Testis (tissue), 3 donors: ENCODE data around the gene CKS2. TPM values are rescaled to one million over a fixed set of nuclear protein-coding genes. Genes with fewer than 3 reads are reported as not detected.

Experiments
- DNase-seq: peaks from one replicate; pipeline ENCODE4 v3.0.0-alpha.2; 2019
- H3K27ac ChIP-seq, 2 donors: fragments of 200-600 bp; sonication (generic); one replicate each; pipeline ENCODE4 v1.5.1; 2019
- H3K27me3 ChIP-seq: fragments of 200-600 bp; sonication (generic); one replicate; pipeline ENCODE4 v1.5.1; 2019
- H3K36me3 ChIP-seq: fragments of 200-600 bp; sonication (generic); one replicate; pipeline ENCODE4 v1.5.1; 2017; ENCODE audit warnings: low read depth; ENCODE audit errors: missing control alignments
- H3K4me1 ChIP-seq: fragments of 200-600 bp; sonication (generic); one replicate; pipeline ENCODE4 v1.5.1; 2019
- H3K4me3 ChIP-seq, 2 donors: fragments of 200-600 bp; sonication (generic); one replicate each; pipeline ENCODE4 v1.5.1; 2017 to 2019
- H3K9me3 ChIP-seq: fragments of 200-600 bp; sonication (generic); one replicate; pipeline ENCODE4 v1.5.1; 2017
- CTCF ChIP-seq, 3 experiments: fragments of 450-650 bp in 2 of 3; fragments of 200-600 bp in 1 of 3; sonication (generic) in 1 of 3; IDR thresholded peaks; one replicate each; pipeline ENCODE4 v1.5.1; 2016 to 2019; ENCODE audit warnings: antibody characterized with exemption in 3 of 3, mild to moderate bottlenecking in 2 of 3, moderate library complexity in 1 of 3
- POLR2A ChIP-seq: fragments of 450-650 bp; IDR thresholded peaks from one replicate; pipeline ENCODE4 v1.6.1; 2017; ENCODE audit warnings: antibody characterized with exemption, mild to moderate bottlenecking, moderate library complexity
- WGBS, 2 donors: methylation state at CpG; one replicate each; pipeline ENCODE4 v1.1.5; 2018; 5-methylcytosine and 5-hydroxymethylcytosine counted together
- intact Hi-C: fragments of 100-400 bp; cut with DNase I; formaldehyde crosslinking; loops from one replicate; pipeline ENCODE4 v1.15.1; 2023; ENCODE audit warnings: low total_unique reads
- polyA plus RNA-seq: library from polyadenylated mRNA; stranded (reverse); fragments of 350-450 nt; fragmentation: Illumina TruSeq; extraction: RNeasy Lipid Tissue Mini Kit (QIAGEN cat#74804); gene quantifications from one replicate; pipeline ENCODE4 v1.2.3, GENCODE V29; 2014; ENCODE audit warnings: low read depth, low replicate concordance; ENCODE audit not compliant: insufficient read depth
- total RNA-seq, 2 donors: library from RNA; depleted of rRNA; stranded (reverse); fragments of >200 nt; gene quantifications; one replicate each; pipeline ENCODE4 v1.2.3, GENCODE V29; 2016

Gene CKS2
- total and polyA plus RNA-seq, 3 donors from 2014 or later = 200 to 415 (median 222) TPM

GRCh38 chr9:89351584-89352300 lies 40.7 kb downstream of the CKS2 start:
- intact Hi-C loops = no loop called here
- Histone ChIP-seq H3K36me3 (no peaks in the 10 kb centered on the region), H3K9me3 (no peaks in the 10 kb centered on the region), H3K27ac (no peak overlapping the region), H3K4me3 (no peak overlapping the region), H3K4me1 (peaks cover 11% of the 10 kb centered on the region), H3K27me3 (no peaks in the 10 kb centered on the region)
- TF ChIP-seq POLR2A (no peak), CTCF (IDR thresholded peaks at IDR 0.05) (no peak)
- 87 to 96% methylated on average over 6 of the region's 6 CpGs for WGBS, 2 donors
- no peak for DNase-seq

- Histone ChIP-seq H3K9me3 (no peaks in the 10 kb centered on the region), H3K27ac (peak overlapping the region in 1 of 2 donors; percentile 38), H3K36me3 (no peaks in the 10 kb centered on the region), H3K27me3 (no peaks in the 10 kb centered on the region), H3K4me3 (no peak overlapping the region), H3K4me1 (peaks cover 11% of the 10 kb centered on the region)
- no peak for DNase-seq
- no peak for TF ChIP-seq POLR2A
- no peak for TF ChIP-seq CTCF (IDR thresholded peaks at IDR 0.05)
- 27 to 43% methylated on average over 3 of the region's 3 CpGs for WGBS, 2 donors
- intact Hi-C loops = no loop called here
These were observed 41.5 kb downstream of the CKS2 start for GRCh38 chr9:89352451-89352850.

GRCh38 chr9:89352874-89353649 lies 42.1 kb downstream of the CKS2 start:
- TF ChIP-seq POLR2A = no peak
- no peak for TF ChIP-seq CTCF (IDR thresholded peaks at IDR 0.05)
- Histone ChIP-seq H3K27me3 (no peaks in the 10 kb centered on the region), H3K9me3 (no peaks in the 10 kb centered on the region), H3K4me1 (peaks cover 11% of the 10 kb centered on the region), H3K4me3 (no peak overlapping the region), H3K36me3 (no peaks in the 10 kb centered on the region), H3K27ac (peak overlapping the region in 1 of 2 donors; percentile 38)
- peak; percentile 31 for DNase-seq
- 70 to 84% methylated on average over 8 of the region's 8 CpGs for WGBS, 2 donors
- intact Hi-C loops = no loop called here

DNA sequence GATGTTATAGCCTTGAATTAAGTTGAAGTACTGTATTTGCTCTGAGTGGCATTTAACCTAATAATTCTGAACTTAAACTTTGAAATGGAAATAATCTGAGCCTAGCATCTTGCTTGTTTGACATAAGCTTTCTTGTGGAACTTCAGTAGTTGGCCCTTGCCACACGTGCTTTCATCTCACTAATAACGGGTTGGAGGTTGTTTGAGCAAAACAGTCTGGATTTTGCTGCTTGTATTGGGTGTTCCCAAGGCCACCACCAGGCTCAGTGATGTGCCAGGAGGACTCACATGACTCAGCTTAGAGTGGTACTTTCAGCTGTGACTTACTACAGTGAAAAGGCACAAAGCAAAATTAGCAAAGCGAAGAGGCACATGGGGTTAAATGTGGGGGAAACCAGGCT lies 43.0 kb downstream of the CKS2 start:
- DNase-seq = peak; percentile 30
- H3K36me3 ChIP-seq = no peaks in the 10 kb centered on the region
- intact Hi-C loops = no loop called here
- peaks cover 11% of the 10 kb centered on the region for H3K4me1 ChIP-seq
- H3K4me3 ChIP-seq = no peak overlapping the region
- H3K27ac ChIP-seq = no peak overlapping the region
- 60 to 63% methylated on average over 3 of the region's 3 CpGs for WGBS, 2 donors
- no peak for TF ChIP-seq POLR2A
- TF ChIP-seq CTCF (IDR thresholded peaks at IDR 0.05) = no peak
- no peaks in the 10 kb centered on the region for H3K9me3 ChIP-seq
- H3K27me3 ChIP-seq = no peaks in the 10 kb centered on the region
